GM18505 (cell line): ENCODE results near the gene WDR1.

Experiments
- ATAC-seq: cut with Tn5 transposase; IDR thresholded peaks from one replicate; pipeline ENCODE4 v1.9.1; 2021; ENCODE audit not compliant: unreplicated experiment
- POLR2A ChIP-seq: IDR thresholded peaks from 4 replicates; pipeline ENCODE4 v1.6.1; 2011; ENCODE audit warnings: borderline replicate concordance; ENCODE audit not compliant: insufficient read depth, insufficient read length; ENCODE audit errors: extremely low read depth

The WDR1 gene

DNA sequence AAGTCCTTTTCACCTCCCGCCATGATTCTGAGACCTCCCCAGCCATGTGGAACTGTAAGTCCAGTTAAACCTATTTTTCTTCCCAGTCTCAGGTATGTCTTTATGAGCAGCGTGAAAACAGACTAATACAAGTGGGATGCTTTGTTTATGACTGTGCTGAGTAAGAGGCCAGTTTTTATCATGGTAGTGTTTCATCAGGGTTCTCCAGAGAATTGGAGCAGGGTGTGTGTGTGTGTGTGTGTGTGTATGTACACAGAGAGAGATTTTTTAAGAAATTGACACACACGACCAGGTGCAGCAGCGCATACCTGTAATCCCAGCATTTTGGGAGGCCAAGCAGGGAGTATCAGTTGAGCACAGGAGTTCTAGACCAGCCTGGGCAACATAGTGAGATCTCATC lies 60.7 kb downstream of the WDR1 start:
- no peak for ATAC-seq
- no peak for TF ChIP-seq POLR2A

DNA sequence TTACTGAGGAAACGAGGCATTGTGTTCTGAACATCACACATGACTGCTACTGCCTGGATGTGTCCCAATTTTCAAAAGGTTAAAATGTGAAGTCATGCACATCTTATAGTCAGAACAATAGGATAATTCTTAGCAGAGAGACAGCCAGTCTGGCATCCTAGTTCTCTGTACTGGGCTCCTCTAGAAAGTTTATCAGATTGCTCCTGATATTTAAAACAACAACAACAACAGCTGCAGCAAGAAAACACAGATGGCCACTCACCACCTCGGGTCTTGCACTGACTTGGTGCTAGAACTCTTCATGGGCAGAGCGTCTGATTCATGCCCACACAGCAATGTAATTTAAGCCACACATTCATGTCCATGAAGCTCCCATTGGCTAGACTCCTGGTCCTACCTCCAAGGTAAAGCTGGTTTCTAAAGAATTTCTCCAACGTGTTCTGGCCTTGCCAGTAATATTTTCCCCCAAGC lies 62.0 kb downstream of the WDR1 start:
- no peak for TF ChIP-seq POLR2A
- no peak for ATAC-seq

DNA sequence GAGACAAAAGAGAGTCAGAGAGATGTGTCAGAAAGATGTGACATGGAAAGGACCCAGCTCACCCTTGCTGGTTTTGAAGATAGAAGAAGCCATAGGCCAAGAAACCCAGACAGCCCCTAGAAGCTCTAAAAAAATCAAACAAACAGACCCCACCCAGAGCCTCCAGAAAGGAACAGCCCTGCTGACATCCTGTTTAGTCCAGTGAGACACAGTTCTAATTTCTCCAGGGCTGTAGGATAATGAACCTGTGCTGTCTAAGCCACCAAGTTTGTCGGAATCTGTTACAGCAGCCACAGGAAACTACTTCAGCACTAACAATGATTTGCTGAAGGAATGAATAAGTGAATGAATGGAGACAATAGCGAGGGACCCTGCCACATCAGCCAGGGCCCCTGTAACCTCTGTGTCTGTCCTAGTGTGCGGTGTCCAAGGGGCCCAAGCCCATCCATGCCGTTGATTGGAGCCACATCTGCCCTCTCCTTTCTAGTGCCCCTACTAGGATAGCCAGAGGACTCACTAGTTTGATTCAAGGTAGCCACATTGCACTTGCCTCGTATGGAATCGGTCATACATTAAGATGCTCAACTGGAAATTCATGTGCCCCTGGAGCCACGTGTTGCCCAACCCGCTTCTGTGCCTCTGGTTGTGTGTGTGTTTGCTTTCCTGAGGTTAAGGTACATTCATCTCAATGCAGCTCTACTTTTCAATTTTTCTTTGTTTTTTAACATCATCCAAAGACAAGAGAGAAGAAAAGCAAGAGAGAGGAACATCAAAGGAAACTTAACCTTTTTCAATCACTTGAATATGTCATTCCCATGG lies 62.8 kb downstream of the WDR1 start:
- TF ChIP-seq POLR2A = no peak
- no peak for ATAC-seq

DNA sequence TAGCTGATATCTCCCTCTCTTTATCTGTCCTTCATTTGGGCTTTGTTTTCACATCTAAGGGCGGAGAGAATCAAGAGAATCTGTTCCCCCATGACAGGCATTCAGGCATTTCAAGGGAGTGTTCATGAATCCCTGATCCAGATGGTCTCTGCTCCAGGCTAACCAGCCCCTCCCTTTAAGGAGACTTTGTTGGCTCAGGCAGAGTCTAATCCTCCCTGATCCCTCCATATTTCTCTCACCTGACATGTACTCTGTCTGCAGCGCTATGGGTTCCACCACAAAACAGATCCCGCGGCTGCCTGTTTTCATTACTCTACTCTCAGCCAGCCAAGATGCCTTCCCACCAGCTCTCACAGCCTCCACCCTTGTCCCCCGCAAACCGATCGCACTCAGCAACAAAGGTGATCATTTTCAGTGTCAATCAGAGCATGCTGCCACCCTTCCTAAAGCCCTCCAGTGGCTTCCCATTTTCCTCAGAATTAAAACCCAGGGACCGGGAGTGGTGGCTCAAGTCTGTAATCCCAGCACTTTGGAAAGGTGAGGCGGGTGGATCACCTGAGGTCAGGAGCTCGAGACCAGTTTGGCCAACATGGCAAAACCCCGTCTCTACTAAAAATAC lies 65.0 kb downstream of the WDR1 start:
- TF ChIP-seq POLR2A = no peak
- no peak for ATAC-seq

DNA sequence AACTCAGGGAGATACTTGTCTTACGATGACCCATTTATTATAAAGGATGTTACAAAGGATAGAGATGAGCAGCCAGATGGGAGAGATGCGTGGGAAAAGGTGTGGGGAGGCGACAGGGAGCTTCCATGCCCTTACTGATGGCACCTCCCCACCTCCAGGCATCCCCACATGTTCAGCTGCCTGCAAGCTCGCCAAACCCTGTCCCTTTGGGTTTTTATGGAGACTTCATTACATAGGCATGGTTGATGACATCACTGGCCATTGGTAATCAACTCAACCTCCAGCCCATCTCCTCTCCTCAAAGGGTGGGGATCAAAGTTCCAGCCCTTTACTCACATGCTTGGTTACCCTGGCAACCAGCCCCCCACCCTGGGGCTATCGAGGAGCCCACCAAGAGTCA lies 65.9 kb downstream of the WDR1 start:
- no peak for TF ChIP-seq POLR2A
- ATAC-seq = no peak

DNA sequence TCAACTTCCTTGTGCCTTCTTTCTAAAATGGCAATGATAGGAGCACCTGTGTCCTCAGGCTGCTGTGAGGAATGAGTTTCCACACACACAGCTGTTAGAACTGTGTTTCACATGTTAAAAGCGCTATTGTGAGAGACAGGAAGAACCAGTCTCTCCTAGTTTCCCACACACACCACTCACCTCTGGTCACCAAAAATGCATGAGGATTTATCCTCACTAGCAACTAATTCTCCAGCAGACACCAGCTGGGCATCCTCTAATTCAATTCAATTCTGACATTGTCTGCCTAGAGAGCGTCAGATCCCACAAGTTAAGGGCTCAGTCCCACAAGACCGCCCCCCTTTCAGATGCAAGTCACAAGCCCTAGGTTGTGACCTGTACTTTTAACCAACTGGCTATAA lies 66.3 kb downstream of the WDR1 start:
- TF ChIP-seq POLR2A = no peak
- ATAC-seq = no peak

DNA sequence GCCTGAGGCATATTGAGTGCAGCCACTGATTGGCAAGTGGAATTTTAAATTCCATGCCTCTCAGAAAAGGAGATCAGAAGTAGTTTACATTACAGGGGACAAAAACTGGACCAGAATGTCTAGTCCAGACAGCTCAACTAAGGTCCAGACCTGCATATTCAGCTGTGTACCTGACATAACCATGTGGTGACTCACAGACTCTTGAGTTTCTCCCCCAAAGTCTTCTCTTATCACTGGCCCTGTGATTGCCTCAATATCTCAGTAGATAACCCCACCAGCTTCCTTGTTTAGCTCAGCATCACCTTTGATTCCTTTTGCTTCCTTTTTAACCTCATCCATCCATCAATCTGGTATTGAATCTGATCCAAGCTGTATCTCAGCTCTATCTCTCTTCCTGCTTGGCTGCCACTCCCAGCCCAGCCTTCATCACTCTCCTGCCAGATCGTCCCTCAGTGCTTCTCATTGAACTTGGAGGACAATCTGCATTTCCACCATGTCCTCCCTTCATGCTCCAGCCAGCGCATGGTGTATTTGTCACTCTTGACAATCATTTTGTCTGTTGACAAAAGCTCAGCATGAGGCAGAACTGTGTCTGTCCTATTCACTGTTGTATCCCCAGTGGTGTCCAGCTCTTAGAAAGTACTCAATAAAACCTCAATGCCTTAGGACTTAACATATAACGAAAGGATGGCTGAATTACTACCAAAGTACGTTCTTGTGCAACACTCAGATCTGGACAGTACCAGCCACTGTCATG lies 67.5 kb downstream of the WDR1 start:
- TF ChIP-seq POLR2A = no peak
- ATAC-seq = no peak

DNA sequence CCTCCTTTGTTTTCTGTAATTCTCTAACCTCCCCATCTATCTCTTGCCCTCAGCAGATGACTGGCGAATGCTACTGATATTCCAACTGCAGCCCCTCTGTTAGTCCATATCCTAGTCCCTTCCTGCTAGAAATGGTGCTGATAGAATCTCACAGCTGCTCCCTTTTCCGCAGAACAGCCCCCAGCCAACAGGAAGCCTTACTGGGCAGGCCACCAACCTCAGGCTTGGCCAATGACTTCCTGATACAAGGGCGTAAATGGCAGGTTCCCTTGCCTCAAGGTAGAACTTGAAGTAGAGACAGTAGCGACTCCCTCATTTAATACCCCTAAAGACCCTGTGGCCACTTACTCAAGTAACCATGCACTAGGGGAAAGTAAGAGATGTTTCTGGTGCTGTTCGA lies 68.6 kb downstream of the WDR1 start:
- TF ChIP-seq POLR2A = no peak
- no peak for ATAC-seq

DNA sequence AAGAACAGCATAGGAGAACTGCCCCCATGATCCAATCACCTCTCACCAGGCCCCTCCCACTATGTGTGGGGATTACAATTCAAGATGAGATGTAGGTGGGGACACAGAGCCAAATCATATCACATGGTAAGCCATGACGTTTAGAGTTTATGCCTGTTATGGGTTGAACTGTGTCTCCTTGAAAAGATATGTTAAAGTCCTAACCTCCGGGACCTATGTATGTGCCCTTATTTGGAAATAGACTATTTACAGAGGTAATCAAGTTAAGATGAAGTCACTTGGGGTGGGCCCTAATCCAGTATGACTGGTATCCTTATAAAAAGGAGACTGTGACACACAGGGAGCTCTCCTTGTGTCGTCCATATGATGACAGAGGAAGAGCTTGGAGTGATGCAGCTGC lies 70.1 kb downstream of the WDR1 start:
- no peak for TF ChIP-seq POLR2A
- no peak for ATAC-seq

DNA sequence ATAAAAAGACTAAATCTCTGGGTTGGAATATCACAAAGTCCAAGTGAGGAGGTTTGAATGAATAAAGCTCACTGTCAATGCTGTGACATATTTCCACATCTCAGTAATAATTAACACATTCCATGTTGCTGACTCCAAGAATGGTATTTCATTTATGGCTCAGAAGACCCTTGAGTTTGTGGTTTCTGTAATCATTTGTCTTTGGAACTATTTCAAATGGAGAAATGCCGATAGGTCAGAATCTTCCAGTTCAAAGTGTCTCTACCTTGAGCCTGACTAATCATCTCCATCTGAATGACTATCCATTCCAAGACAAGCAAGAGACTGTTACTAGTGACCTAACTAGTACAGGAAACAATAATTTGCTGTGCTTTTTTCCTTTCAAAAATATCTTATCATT lies 71.1 kb downstream of the WDR1 start:
- no peak for TF ChIP-seq POLR2A
- no peak for ATAC-seq

DNA sequence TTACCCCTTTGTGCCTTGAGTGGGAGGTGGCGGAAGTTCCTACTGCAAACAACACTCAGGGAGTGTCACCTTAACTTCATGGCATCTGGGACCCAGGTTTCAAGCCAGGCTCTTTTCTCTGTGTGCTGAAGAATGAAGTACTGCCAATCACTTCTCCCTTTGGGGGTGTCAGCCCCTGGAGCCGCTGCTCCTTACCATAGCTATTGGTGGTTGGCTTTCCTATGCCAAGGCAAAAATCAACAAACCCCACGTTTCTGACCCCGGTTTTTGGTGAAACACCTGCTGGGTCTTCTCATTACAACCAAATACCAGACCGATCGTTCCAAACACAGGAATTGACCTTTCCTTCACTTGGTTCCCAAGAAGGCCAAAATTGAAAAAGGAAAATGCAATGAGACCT lies 75.6 kb downstream of the WDR1 start:
- ATAC-seq = no peak
- TF ChIP-seq POLR2A = no peak

DNA sequence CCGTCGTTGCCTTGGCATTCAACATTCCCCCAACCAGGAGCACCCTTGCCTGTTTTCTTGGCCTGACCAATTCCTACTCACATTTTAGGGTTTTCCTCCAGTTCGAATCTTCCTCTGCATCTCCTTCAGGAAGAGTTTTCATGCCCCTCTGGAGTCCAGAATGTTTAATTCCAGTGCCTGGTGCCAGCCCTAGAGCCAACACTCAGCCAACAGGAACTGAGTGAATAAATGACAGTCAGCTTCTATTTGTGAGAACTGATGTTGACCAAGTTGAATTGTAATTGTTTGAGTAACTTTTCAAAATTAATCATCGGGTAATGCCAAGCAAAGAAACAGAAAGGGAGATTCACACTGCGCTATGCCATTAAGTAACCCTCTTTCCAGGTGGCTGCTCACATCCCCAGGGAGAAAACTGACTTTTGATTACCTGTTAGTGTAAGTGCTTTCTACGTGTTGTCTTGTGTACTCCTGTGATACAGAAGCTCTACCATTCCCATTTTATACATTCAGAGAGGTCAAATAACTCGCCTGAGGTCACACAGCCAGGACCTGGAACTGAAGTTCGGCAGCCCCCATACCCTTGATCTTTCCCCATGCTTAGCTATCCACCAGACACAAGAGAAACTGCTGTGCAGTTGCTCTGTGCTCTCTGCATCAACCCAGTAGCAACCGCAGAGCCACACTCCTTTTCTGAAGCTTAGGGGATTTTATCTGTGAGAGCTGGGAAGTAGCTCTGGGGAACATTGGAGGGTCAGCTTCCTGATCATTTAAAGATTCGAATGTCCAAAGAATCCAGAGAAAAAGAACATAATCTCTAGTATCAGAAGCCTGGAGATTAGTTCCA lies 76.3 kb downstream of the WDR1 start:
- ATAC-seq = no peak
- no peak for TF ChIP-seq POLR2A

DNA sequence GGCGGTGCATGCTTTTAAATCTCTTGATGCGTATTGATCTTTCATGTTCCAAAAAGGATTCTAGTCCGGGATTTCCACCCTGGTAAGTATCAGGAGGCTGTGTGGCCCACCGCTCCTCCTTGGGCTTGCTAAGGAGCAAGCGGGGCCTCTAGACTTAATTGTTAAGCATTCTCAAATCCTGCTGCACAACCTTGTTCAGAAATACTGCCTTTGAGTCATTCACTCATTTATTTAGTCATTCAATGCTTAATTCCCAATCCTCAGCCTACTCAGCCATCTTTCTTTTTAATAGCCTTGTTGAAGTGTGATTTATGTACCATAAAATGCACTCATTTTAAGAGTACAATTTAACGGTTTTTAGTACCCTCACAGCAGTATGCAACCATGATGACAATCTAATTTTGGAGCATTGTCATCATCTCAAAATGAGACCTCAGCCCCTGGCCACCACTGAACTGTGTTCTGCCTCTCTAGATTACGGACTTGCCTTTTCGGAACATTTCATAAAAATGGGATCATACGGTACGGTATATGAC lies 79.7 kb downstream of the WDR1 start:
- ATAC-seq = no peak
- TF ChIP-seq POLR2A = no peak
